ENCODE results near the gene LRRC56.

Gene LRRC56

DNA sequence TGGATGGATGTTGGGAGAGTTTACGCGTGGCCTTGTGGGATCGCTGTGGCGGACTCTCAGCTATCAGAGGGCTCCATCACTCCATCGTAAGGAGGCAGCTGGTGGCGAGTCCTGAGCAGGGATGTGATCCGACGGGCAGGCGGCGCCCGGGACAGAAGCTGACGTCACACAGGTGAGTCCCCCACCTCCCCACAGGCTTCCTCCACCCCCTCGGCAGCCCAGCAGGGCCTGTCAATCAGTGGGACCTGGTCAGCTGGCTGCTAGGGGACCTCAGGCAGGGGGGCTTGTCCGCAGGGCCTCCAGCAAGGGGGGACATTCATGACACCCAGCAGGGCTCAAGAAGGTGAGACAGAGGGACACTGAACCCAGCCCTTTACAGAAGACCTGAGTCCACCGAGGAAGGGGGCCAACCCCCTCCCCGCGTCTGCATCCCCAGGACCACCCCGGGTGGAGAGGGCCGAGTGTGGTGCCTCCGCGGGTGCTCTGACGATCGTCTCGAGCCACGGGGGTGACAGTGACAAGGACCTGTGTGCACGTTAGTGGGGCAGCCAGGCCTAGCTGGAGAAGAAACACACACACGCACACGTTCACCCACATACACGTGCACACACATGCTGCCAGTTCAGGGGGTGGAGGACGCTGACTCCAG lies 9.0 kb upstream of the LRRC56 start:
- FAIRE-seq: no peak

DNA sequence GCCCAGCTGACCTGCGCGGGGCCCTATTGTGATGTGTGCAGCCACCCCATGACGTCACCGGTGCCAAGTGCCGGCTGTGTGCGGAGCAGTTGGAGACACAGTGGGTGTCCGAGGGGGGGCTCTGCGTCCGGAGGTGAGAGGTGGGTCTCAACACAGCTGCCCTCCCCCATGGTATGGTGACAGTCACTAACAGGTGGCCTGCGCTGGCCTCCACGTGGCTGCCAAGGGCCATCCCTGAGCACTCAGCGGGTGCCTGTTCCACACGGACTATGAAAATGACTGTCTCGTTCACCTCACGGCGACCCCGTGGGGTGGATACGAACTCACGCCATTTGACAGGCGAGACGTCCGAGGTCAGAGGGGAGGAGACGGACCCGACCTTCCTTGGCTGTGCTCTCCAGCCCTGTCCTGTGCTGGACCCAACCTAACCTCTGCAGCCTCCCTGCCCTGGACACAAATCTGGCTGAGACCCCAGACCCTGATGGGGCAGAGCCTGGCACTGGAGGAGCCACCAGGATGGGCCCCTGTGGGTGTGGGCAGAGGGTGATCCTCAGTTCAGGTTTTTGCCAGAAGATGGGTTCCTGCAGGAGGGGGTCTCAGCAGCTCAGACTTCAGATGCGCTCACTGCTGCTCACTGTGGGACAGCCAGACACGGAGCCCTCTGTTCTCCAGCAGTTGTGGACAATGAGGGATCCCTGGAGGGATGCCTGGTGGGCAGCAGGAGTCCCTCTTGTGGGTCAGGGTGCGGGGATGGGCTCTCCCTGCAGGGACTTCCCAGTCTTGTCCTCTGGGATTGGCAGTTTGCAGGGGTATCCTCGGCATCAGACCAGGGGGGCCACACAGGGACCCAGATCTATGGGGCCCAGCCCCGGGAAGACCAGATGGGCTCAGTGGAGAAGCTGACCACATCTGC lies 8.3 kb upstream of the LRRC56 start:
- no peak for FAIRE-seq

- FAIRE-seq: no peak
Observed at GRCh38 chr11:529728-530411, 7.5 kb upstream of the LRRC56 start.

GRCh38 chr11:530960-531831 lies 6.1 kb upstream of the LRRC56 start:
- FAIRE-seq: no peak

GRCh38 chr11:531919-532526 lies 5.3 kb upstream of the LRRC56 start:
- no peak for FAIRE-seq

GRCh38 chr11:532527-532985 lies 4.8 kb upstream of the LRRC56 start:
- no peak for FAIRE-seq

- FAIRE-seq: no peak
Observed at GRCh38 chr11:532986-533585, 4.2 kb upstream of the LRRC56 start.

- no peak for FAIRE-seq
Observed at GRCh38 chr11:533586-534395, 3.5 kb upstream of the LRRC56 start.

DNA sequence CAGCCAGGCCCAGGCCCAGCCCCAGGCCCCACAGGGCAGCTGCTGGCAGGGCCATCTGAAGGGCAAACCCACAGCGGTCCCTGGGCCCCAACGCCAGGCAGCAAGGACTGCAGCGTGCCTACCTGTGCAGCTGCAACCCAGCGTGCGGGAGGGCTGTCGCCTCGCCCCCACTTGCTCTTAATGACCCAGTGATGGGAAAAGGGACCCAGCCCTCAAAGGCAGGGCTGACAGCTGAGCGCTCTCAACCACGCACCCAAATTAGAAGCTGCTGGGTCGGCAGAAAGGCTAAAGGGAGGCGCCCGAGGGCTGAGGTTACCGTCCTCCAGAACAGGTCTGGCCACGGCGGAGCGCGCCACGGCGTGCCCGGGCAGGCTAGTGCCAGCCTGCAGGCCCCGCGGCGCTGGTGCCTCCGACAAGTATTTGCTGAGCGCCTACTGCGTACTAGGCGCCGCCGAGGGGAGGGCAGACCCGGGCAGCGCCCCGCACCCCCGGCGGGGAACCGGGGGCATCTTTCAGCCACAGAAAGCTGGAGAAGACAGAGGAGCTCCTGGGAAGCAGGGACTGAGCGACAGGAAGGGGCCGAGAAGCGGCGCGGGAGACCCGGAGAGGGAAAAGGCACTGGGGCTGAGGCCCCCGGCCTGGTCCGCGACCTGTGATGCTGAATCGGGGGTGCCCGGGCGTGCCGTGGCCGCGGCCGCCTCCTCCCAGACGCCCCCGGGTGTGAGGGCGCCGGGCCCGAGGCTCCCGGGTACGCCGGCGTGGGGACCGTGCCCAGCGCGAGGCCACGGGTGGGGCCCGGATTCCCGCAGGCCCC lies 2.7 kb upstream of the LRRC56 start:
- FAIRE-seq: no peak

DNA sequence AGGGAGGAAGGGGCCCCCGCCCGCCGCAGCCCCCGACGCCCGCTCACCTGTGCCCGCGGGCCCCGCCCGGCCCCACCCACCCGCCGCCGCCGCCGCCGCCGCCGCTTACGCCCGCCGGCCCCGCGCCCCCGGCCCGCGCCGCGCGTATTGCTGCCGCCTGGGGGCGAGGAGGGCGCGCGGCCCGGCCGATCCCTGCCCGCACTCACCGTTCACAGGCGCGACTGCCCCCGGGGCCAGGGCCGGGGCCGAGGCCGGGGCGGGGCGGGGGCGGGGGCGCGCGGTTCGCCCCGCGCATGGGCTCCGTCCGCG lies 2.2 kb upstream of the LRRC56 start:
- no peak for FAIRE-seq

DNA sequence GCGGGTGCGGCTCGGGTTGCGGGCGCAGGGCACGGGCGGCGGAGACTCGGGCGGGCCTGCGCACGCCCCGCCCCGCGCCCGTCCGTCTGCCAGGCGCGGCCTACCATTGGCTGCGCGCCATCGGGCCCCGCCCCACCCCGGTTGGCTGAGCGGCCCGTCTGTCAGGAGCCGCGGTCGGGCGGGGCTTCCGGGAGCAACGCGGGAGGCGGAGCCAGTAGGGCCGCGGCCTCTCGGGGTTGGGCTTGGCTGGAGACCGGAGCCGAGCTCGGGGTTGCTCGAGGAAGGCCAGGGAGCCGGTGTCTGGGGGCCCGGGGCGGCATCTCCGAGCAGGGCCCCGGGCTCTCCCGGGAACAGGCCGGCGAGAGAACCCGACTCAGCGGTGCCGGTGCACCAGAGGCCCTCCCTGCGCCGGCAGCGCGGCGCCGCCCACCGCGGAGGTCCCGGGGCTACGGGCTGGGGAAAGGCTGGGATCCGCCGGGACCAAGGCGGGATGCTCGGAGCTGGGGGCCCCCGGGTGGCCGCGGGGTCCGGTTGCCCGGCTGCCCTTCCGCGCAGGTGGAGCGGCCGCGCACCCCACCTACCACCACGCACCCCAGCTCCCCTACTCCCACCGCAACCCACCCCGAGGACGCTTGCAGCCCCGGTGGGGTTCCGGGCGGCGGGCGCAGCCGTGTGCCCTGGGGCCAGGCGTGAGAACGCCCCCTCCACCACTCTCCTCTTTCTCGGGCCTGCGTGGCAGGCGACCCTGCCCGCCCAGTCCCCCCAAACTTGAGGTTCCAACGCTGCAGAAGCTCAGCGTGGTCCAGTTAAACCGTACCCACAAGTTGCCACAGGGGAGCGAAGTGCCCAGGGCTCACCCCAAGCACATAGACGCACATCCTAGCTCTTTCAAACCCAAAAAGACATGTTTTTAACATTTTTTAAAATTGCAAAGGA lies 1.5 kb upstream of the LRRC56 start, which contains the start of gene HRAS:
Gene HRAS (minus strand): TSS at position 58 of the 936 bp plus-strand sequence.
- FAIRE-seq: no peak

- FAIRE-seq: no peak
Observed at GRCh38 chr11:537622-538430, 499 bp downstream of the LRRC56 start.

- FAIRE-seq: no peak
Observed at GRCh38 chr11:538431-539051, 1.2 kb downstream of the LRRC56 start.

GRCh38 chr11:539971-540481 lies 2.7 kb downstream of the LRRC56 start:
- FAIRE-seq: no peak

DNA sequence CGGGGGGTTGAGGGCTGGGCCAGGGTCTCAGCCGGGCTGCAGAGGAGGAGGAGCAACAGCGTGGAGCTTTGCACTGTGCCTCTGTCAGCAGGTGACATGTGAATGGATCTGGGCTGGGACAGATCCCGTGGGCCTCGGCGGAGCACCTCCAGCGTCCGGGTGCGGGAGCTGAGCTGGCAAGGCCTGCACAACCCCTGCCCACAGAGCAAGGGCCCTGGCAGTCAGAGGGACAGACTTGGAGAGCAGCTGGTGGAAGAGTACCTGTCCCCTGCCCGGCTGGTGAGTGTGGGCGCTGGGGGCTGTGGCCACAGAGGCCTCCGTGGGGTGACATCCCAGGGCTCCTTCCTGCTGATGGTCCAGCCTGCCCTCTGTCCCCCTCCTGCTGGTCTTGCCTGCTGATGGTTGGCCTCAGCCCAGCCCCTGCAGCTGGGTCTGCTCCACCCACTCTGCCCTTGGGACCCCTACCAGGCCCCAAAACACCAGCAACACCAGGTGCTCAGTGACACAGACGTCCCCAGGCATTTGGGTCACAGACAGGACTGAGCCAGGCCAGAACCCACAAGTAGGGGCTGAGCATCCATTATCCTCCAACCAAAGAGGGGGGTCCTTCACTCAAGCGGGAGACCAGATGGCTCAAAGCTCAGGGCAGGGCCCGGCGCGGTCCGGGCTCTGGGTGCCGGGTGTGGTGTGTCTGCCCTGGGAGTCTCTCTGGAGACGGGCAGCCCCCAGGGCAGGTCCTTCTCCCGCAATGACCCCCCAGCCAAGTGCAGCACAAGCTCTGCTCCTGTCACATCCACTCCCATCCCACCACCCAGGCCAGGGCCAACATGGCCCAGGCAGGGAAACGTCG lies 3.5 kb downstream of the LRRC56 start:
- FAIRE-seq: no peak

DNA sequence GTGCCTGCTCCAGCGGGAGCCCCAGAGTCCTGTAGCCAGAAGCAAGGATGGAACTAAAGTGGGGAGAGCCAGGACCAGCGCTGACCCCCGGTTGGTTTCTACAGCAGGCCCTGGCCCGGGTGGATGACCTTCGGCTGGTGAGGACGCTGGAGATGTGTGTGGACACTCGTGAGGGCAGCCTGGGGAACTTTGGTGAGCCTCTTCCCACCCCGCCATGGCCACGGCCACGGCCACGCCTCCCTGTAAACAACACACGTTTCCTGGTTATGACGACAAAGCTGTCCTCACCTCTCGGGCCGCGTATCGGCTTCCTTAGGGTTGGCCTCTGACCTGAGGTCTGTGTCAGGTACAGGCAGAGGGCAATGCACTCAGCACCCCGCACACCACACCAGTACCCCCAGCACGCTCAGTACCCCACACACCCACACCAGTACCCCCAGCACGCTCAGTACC lies 4.1 kb downstream of the LRRC56 start:
- FAIRE-seq: no peak
